ENCODE measurements around the gene SUPT4H1. TPM values are rescaled to one million over a fixed set of nuclear protein-coding genes. Genes with fewer than 3 reads are reported as not detected.

The SUPT4H1 gene
- total and polyA plus RNA-seq, 9 of the 15 experiments (the other 6 are each of a cell fraction or from before 2014, with no cell fraction given), result 62.1 to 320 (median 117) TPM

- peak; percentile 28; the same call in 1 of the 2 replicates for TF ChIP-seq ETV5 (CRISPR knock-in tag; IDR thresholded peaks at IDR 0.05; ENCODE audit: low read depth)
- TF ChIP-seq EP400 (IDR thresholded peaks at IDR 0.05), result 0 out of 2 replicates have a peak, but pooled peaks have one; percentile 28
- peak; percentile 73; the same call in 1 of the 2 replicates for TF ChIP-seq ETS1 (conservative IDR thresholded peaks at IDR 0.05; ENCODE audit: control insufficient read depth, low read depth, low read length)
- no peak for TF ChIP-seq SRSF1 (IDR thresholded peaks at IDR 0.05; ENCODE audit: low read depth, low read length)
- 0 out of 2 replicates have a peak, but pooled peaks have one; percentile 43 for TF ChIP-seq HMG20A (CRISPR knock-in tag; conservative IDR thresholded peaks at IDR 0.05)
- no peak; the same call in 1 of the 2 replicates for TF ChIP-seq PHF8 (IDR thresholded peaks at IDR 0.05; ENCODE audit: borderline replicate concordance, low read length)
- TF ChIP-seq CREM (IDR thresholded peaks at IDR 0.05; ENCODE audit: low read depth), result peak; percentile 69; the same call in 1 of the 2 replicates
- TF ChIP-seq COPS2 (conservative IDR thresholded peaks at IDR 0.05), result no peak
- peak; percentile 35; the same call in 1 of the 2 replicates for TF ChIP-seq CBX5 (IDR thresholded peaks at IDR 0.05; ENCODE audit: borderline replicate concordance, low read depth)
- TF ChIP-seq E4F1 (CRISPR knock-in tag; IDR thresholded peaks at IDR 0.05; ENCODE audit: borderline replicate concordance), result no peak; the same call in 1 of the 2 replicates
- peak; percentile 50 for TF ChIP-seq EGR1 (conservative IDR thresholded peaks at IDR 0.05)
- no peak for TF ChIP-seq ZNF766 (CRISPR knock-in tag; conservative IDR thresholded peaks at IDR 0.05)
- TF ChIP-seq ZHX1 (conservative IDR thresholded peaks at IDR 0.05; ENCODE audit: low read length), result 0 out of 2 replicates have a peak, but pooled peaks have one; percentile 20
- no peak for TF ChIP-seq KAT2B (IDR thresholded peaks at IDR 0.05; ENCODE audit: low read depth, low read length)
- peak; percentile 20; the same call in 1 of the 2 replicates for TF ChIP-seq ARID2 (IDR thresholded peaks at IDR 0.05)
- TF ChIP-seq ZNF830 (CRISPR knock-in tag; IDR thresholded peaks at IDR 0.05), result peak; percentile 82
- peak; percentile 54 for TF ChIP-seq KDM5B (IDR thresholded peaks at IDR 0.05; ENCODE audit: insufficient replicate concordance, low read depth, low read length)
Measured at GRCh38 chr17:58329035-58329809, 22.8 kb downstream of the SUPT4H1 start (continued).
